Raji (cell line): ENCODE data around the gene FRS2.

ENCODE experiments used
- POLR2A ChIP-seq: IDR thresholded peaks from 2 replicates; pipeline ENCODE4 v1.6.1; 2011; ENCODE audit warnings: low read depth, low read length, control low read depth; ENCODE audit not compliant: insufficient read depth

FRS2 gene

GRCh38 chr12:69570545-69571399 is 100.6 kb downstream of the FRS2 start:
- no peak for TF ChIP-seq POLR2A

GRCh38 chr12:69575346-69575745 is 105.2 kb downstream of the FRS2 start:
- no peak for TF ChIP-seq POLR2A

GRCh38 chr12:69578283-69578682 is 108.1 kb downstream of the FRS2 start:
- no peak for TF ChIP-seq POLR2A

GRCh38 chr12:69579029-69579428 is 108.8 kb downstream of the FRS2 start:
- TF ChIP-seq POLR2A, result no peak

GRCh38 chr12:69580074-69580473 is 109.9 kb downstream of the FRS2 start:
- no peak for TF ChIP-seq POLR2A

GRCh38 chr12:69583203-69583602 is 113.0 kb downstream of the FRS2 start:
- no peak for TF ChIP-seq POLR2A

- TF ChIP-seq POLR2A, result peak; percentile 100
Measured at GRCh38 chr12:69585189-69586062, 115.2 kb downstream of the FRS2 start, which contains the start of gene CCT2. TSS of gene CCT2 (plus strand) at chr12:69585459. CDS start at chr12:69585522, 63 bp downstream.

GRCh38 chr12:69588527-69588926 is 118.3 kb downstream of the FRS2 start:
- TF ChIP-seq POLR2A, result no peak

GRCh38 chr12:69589082-69589481 is 118.9 kb downstream of the FRS2 start:
- TF ChIP-seq POLR2A, result no peak

- TF ChIP-seq POLR2A, result no peak
Measured at GRCh38 chr12:69595689-69596088, 125.5 kb downstream of the FRS2 start.

- TF ChIP-seq POLR2A, result no peak
Measured at GRCh38 chr12:69598174-69598753, 128.1 kb downstream of the FRS2 start.

- TF ChIP-seq POLR2A, result no peak
Measured at GRCh38 chr12:69600804-69601203, 130.6 kb downstream of the FRS2 start.

GRCh38 chr12:69601962-69602685 is 131.9 kb downstream of the FRS2 start:
- TF ChIP-seq POLR2A, result no peak

- TF ChIP-seq POLR2A, result no peak
Measured at GRCh38 chr12:69602954-69603353, 132.8 kb downstream of the FRS2 start.

- TF ChIP-seq POLR2A, result no peak
Measured at GRCh38 chr12:69608114-69608513, 137.9 kb downstream of the FRS2 start.
